AG09309 (cell line): Measurements from ENCODE around the gene DEPDC5.

ENCODE experiments used
- DNase-seq: peaks from one replicate; pipeline ENCODE4 v3.0.0-alpha.2; 2010; ENCODE audit warnings: low read depth
- H3K4me3 ChIP-seq: 2 replicates; pipeline ENCODE4 v1.5.1; 2011; ENCODE audit warnings: mild to moderate bottlenecking, low read depth, low read length, moderate library complexity; ENCODE audit not compliant: control insufficient read depth
- TF ChIP-seq, protein P1 (sequence below): IDR thresholded peaks from 2 replicates; pipeline ENCODE4 v1.5.1; 2011; ENCODE audit warnings: mild to moderate bottlenecking, low read depth, low read length, inconsistent platforms; ENCODE audit not compliant: insufficient read depth, control insufficient read depth; ENCODE audit errors: missing control alignments

The DEPDC5 gene

DNA sequence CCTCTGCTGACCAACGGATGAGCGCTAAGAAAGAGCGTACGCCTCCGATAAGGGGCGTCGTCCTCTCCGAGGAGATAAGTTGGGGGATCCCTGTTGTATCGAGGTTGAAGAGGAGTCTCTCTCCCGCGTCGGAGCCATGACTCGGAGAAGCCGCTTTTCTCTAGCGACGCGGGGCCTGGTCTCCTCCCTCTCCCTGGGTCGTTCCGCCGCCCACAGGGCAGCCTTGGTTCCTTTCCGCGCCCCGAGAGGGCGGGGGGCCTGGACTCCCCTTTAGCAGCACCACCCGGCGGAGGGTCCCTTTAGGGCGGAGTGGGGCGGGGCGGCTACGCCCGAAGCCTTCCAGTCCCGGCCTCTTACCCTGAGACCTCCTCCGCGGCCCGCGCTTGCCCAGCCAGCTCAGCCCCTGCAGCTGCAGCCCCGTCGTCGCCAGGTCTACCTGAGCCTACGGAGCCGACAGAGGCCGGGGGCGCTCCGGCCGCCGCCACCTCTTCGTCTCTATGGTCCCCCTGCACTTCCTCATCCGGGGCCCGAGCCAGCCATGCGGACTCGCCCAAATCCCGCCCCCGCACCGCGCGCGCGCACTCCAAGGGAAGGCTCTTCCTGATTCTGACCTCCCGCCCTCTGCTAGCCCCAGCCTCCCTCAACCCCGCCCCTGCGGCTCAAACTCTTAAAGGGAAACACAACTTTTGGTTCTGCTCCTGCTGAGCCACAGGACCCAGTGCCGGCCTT, 4.0 kb upstream of the DEPDC5 start, which contains the start of gene PRR14L:
Gene PRR14L (minus strand): TSS at position 497 of the 729 bp plus-strand sequence. CDS start 11,272 bp downstream, outside the sequence.
- H3K4me3 ChIP-seq: peak within 1 kb of the TSS; percentile 94
- TF ChIP-seq, protein P1, sequence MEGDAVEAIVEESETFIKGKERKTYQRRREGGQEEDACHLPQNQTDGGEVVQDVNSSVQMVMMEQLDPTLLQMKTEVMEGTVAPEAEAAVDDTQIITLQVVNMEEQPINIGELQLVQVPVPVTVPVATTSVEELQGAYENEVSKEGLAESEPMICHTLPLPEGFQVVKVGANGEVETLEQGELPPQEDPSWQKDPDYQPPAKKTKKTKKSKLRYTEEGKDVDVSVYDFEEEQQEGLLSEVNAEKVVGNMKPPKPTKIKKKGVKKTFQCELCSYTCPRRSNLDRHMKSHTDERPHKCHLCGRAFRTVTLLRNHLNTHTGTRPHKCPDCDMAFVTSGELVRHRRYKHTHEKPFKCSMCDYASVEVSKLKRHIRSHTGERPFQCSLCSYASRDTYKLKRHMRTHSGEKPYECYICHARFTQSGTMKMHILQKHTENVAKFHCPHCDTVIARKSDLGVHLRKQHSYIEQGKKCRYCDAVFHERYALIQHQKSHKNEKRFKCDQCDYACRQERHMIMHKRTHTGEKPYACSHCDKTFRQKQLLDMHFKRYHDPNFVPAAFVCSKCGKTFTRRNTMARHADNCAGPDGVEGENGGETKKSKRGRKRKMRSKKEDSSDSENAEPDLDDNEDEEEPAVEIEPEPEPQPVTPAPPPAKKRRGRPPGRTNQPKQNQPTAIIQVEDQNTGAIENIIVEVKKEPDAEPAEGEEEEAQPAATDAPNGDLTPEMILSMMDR: no peak
- peak; percentile 50 for DNase-seq

GRCh38 chr22:31750365-31751284, 3.2 kb upstream of the DEPDC5 start:
- no peak for DNase-seq
- TF ChIP-seq, protein P1: no peak
- peak overlapping the region; percentile 94; the same call in 1 of the 2 replicates for H3K4me3 ChIP-seq

DNA sequence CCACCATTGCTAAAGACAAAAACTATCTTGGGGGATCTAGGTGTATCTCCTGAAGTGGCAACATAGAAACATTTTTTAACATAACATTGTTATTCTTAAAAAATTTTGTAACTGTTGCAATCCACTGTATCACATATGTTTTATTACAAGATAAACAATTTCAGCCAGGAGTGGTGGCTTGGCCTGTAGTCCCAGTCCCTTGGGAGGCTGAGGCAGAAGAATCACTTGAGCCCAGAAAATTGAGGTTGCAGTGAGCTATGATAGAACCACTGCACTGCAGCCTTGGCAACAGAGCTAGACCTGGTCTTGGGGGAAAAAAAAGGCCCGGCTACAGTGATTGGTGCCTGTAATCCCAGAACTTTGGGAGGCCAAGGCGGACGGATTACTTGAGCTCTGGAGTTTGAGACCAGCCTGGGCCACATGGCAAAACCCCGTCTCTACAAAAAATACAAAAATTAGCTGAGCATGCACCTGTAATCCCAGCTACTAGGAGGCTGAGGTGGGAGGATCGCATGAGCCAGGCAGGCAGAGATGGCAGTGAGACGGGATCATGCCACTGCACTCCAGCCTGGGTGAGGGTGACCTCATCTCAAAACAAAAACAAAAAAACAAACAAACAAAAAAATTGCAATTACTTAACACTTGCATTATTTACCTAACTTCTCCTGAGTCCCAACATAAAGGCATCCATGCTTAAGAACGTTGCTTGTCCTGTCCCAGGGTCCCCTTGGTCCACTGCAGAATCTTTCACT, 1.5 kb upstream of the DEPDC5 start:
- no peak overlapping the region for H3K4me3 ChIP-seq
- DNase-seq: no peak

GRCh38 chr22:31753005-31753633, 700 bp upstream of the DEPDC5 start:
- DNase-seq: no peak
- TF ChIP-seq, protein P1: no peak

More for the DNA sequence above, 1.5 kb upstream of the DEPDC5 start:
- TF ChIP-seq, protein P1: no peak

DNA sequence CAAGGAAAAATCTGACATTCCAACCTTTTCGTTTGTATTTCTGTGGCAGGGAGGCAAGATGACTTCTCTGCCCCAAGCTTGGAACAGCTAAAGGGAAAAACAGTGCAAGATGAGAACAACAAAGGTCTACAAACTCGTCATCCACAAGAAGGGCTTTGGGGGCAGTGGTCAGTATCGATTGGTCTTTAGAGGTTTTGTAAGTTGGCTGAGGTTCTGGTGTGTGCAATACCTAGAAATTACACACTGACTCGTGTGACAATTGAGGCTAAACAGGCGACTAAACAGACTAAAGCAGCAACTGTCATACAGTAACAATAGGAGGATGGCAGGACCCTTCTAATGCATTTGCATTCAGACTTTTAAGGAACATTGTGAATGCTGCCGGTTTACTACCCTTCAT, 994 bp downstream of the DEPDC5 start:
- TF ChIP-seq, protein P1: no peak
- DNase-seq: no peak
- peak overlapping the region; percentile 68; the same call in 1 of the 2 replicates for H3K4me3 ChIP-seq

More at GRCh38 chr22:31753005-31753633, 700 bp upstream of the DEPDC5 start:
- H3K4me3 ChIP-seq: peak overlapping the region; percentile 68
